GM21528 (cell line): Measurements from ENCODE around the gene CCDC91.
"Not testable (repeated sequence)": the region's sequence is repeated elsewhere in the genome, so short reads cannot be mapped to it uniquely, and the experiment has no call there.

Source experiments
- ATAC-seq: cut with Tn5 transposase; IDR thresholded peaks from one replicate; pipeline ENCODE4 v1.9.1; 2021; ENCODE audit warnings: mild to moderate bottlenecking, moderate library complexity; ENCODE audit not compliant: unreplicated experiment, low FRiP score

Gene CCDC91

GRCh38 chr12:28349196-28349595 is 158.9 kb downstream of the CCDC91 start:
- no peak for ATAC-seq

GRCh38 chr12:28350502-28350901 is 160.2 kb downstream of the CCDC91 start:
- ATAC-seq: no peak

- ATAC-seq: no peak
Observed at GRCh38 chr12:28351414-28351813, 161.2 kb downstream of the CCDC91 start.

- ATAC-seq: no peak
Observed at GRCh38 chr12:28355161-28355560, 164.9 kb downstream of the CCDC91 start.

GRCh38 chr12:28360253-28360652 is 170.0 kb downstream of the CCDC91 start:
- ATAC-seq: no peak

- no peak for ATAC-seq
Observed at GRCh38 chr12:28367326-28367725, 177.1 kb downstream of the CCDC91 start.

- no peak for ATAC-seq
Observed at GRCh38 chr12:28367993-28368392, 177.7 kb downstream of the CCDC91 start.

- no peak for ATAC-seq
Observed at GRCh38 chr12:28369483-28369882, 179.2 kb downstream of the CCDC91 start.

- ATAC-seq: no peak
Observed at GRCh38 chr12:28374556-28374955, 184.3 kb downstream of the CCDC91 start.

- ATAC-seq: no peak
Observed at GRCh38 chr12:28378736-28379135, 188.5 kb downstream of the CCDC91 start.

- ATAC-seq: not testable (repeated sequence)
Observed at GRCh38 chr12:28379779-28380178, 189.5 kb downstream of the CCDC91 start.

GRCh38 chr12:28383368-28383767 is 193.1 kb downstream of the CCDC91 start:
- no peak for ATAC-seq

GRCh38 chr12:28388879-28389278 is 198.6 kb downstream of the CCDC91 start:
- ATAC-seq: no peak

- ATAC-seq: no peak
Observed at GRCh38 chr12:28390206-28390605, 199.9 kb downstream of the CCDC91 start.

GRCh38 chr12:28390761-28391385 is 200.6 kb downstream of the CCDC91 start:
- no peak for ATAC-seq

- no peak for ATAC-seq
Observed at GRCh38 chr12:28409892-28410291, 219.6 kb downstream of the CCDC91 start.

GRCh38 chr12:28413460-28414109 is 223.3 kb downstream of the CCDC91 start:
- no peak for ATAC-seq

- ATAC-seq: no peak
Observed at GRCh38 chr12:28415755-28416154, 225.5 kb downstream of the CCDC91 start.

GRCh38 chr12:28421374-28421773 is 231.1 kb downstream of the CCDC91 start:
- no peak for ATAC-seq

GRCh38 chr12:28424965-28425364 is 234.7 kb downstream of the CCDC91 start:
- no peak for ATAC-seq

- no peak for ATAC-seq
Observed at GRCh38 chr12:28425526-28425925, 235.3 kb downstream of the CCDC91 start.

- ATAC-seq: no peak
Observed at GRCh38 chr12:28427046-28427445, 236.8 kb downstream of the CCDC91 start.
